Measurements from ENCODE around the gene IPCEF1. TPM values are rescaled to one million over a fixed set of nuclear protein-coding genes. Genes with fewer than 3 reads are reported as not detected.

The IPCEF1 gene
- total and polyA plus RNA-seq, 2 of the 4 experiments (the other 2 are of a cell fraction): under 0.01 to 0.03 TPM

- Histone ChIP-seq H3K4me1 (ENCODE audit: control insufficient read depth, insufficient read depth, low read length) (peaks cover 3% of the 10 kb centered on the region), H3K4me3 (ENCODE audit: insufficient read depth, low read depth, low read length) (no peak overlapping the region), H2BK20ac (ENCODE audit: low read depth, low read length) (no peak overlapping the region), H3K9me1 (ENCODE audit: insufficient read depth, low read length) (no peaks in the 10 kb centered on the region), H3K79me1 (ENCODE audit: low read depth in 1 of 2, low read length in 2 of 2) (no peaks in the 10 kb centered on the region), H3K27me3 (ENCODE audit: control insufficient read depth, insufficient read depth, low read length) (no peaks in the 10 kb centered on the region), H2AK9ac (replicated peaks; ENCODE audit: low read depth, low read length, poor library complexity) (no peak overlapping the region), H2BK5ac (ENCODE audit: low read depth, low read length, poor library complexity, severe bottlenecking) (no peak overlapping the region), H4K91ac (ENCODE audit: insufficient read depth, low read depth, low read length) (no peak overlapping the region), H3K9me3 (ENCODE audit: control insufficient read depth, insufficient read depth, low read length) (no peaks in the 10 kb centered on the region), H3K4me2 (ENCODE audit: low read depth, low read length) (no peak overlapping the region), H2AK5ac (ENCODE audit: low read depth, low read length) (no peak overlapping the region), H3K23ac (ENCODE audit: low read depth, low read length) (no peak overlapping the region), H3K14ac (replicated peaks; ENCODE audit: low read depth, low read length) (no peak overlapping the region), H4K8ac (ENCODE audit: low read depth in 2 of 2, low read length in 2 of 2) (no peak overlapping the region), H4K5ac (ENCODE audit: low read depth, low read length) (no peak overlapping the region), H3K4ac (ENCODE audit: low read depth, low read length) (no peak overlapping the region), H2BK120ac (ENCODE audit: low read depth, low read length) (no peak overlapping the region), H3K56ac (ENCODE audit: extremely low read depth, insufficient read depth, low read length) (no peak overlapping the region), H3K18ac (ENCODE audit: low read depth, low read length) (no peak overlapping the region), H4K20me1 (ENCODE audit: insufficient read depth, low read length) (no peaks in the 10 kb centered on the region), H3K27ac (ENCODE audit: insufficient read depth, low read length) (no peak overlapping the region), H2BK15ac (ENCODE audit: low read depth, low read length) (no peak overlapping the region), H3K36me3 (ENCODE audit: control insufficient read depth, insufficient read depth, low read length) (no peaks in the 10 kb centered on the region), H3K9ac (ENCODE audit: low read depth, low read length) (no peak overlapping the region), H2AFZ (replicated peaks; ENCODE audit: low read length, poor library complexity) (no peak overlapping the region)
- DNase-seq: no peak
- ChIA-PET CTCF (no interaction called here), POLR2A (ENCODE audit: unreplicated experiment) (no interaction called here)
- intact Hi-C loops (cut with micrococcal nuclease) (no loop called here), dilution Hi-C loops (cut with HindIII; ENCODE audit: low sequenced_read_pairs, unreplicated experiment) (no loop called here), in situ Hi-C loops (cut with MboI; ENCODE audit: low sequenced_read_pairs) (no loop called here)
- TF ChIP-seq SMC3 (IDR thresholded peaks at IDR 0.05; ENCODE audit: low read depth, low read length) (no peak), CEBPB (IDR thresholded peaks at IDR 0.05; ENCODE audit: low read depth, low read length) (no peak), FOS (IDR thresholded peaks at IDR 0.05; ENCODE audit: low read depth, low read length) (no peak), CTCF (conservative IDR thresholded peaks at IDR 0.05; ENCODE audit: low read depth, low read length) (no peak)
- no CpG with 5 or more reads among the region's 2 CpGs for WGBS, 2 experiments (ENCODE audit: extremely low coverage in 2 of 2, insufficient read length in 1 of 2)
- no peak for ATAC-seq (ENCODE audit: low read depth)
- BruUV-seq (replicated peaks): no TSS peak
These were observed 82.4 kb downstream of the IPCEF1 start for GRCh38 chr6:154274168-154274567.
